Osteoblast (primary cell): ENCODE measurements around the gene GABRB1. TPM values are rescaled to one million over a fixed set of nuclear protein-coding genes. Genes with fewer than 3 reads are reported as not detected.

Experiments used
- DNase-seq: peaks from one replicate; pipeline ENCODE4 v3.0.0; 2011; ENCODE audit warnings: low spot score, mixed read lengths; ENCODE audit not compliant: insufficient read length; ENCODE audit errors: missing footprints
- H2AFZ ChIP-seq: 2 replicates; pipeline ENCODE4 v1.6.0; 2011; ENCODE audit warnings: mild to moderate bottlenecking, low read length
- H3K27ac ChIP-seq: 2 replicates; pipeline ENCODE4 v1.5.1; 2011; ENCODE audit warnings: mild to moderate bottlenecking, low read depth, low read length, moderate library complexity
- H3K27me3 ChIP-seq: 2 replicates; pipeline ENCODE4 v1.6.0; 2012; ENCODE audit warnings: mild to moderate bottlenecking, control low read depth, inconsistent platforms, low read length, moderate library complexity; ENCODE audit not compliant: insufficient read depth
- H3K36me3 ChIP-seq: 2 replicates; pipeline ENCODE4 v1.5.1; 2011; ENCODE audit warnings: mild to moderate bottlenecking, low read length, control low read depth, moderate library complexity; ENCODE audit not compliant: insufficient read depth
- H3K4me1 ChIP-seq: 2 replicates; pipeline ENCODE4 v1.5.1; 2011; ENCODE audit warnings: mild to moderate bottlenecking, low read length, control low read depth, moderate library complexity; ENCODE audit not compliant: insufficient read depth
- H3K4me2 ChIP-seq: 2 replicates; pipeline ENCODE4 v1.6.0; 2011; ENCODE audit warnings: mild to moderate bottlenecking, low read length; ENCODE audit not compliant: insufficient read depth
- H3K4me3 ChIP-seq: fragments of 200-600 bp; sonication (generic); 3 replicates; pipeline ENCODE4 v1.5.1; 2012; ENCODE audit warnings: mild to moderate bottlenecking, low read length, inconsistent platforms; ENCODE audit not compliant: insufficient read depth
- H3K79me2 ChIP-seq: 2 replicates; pipeline ENCODE4 v1.6.0; 2012; ENCODE audit warnings: mild to moderate bottlenecking, low read length, control low read depth, inconsistent platforms; ENCODE audit not compliant: insufficient read depth
- H3K9me3 ChIP-seq: 2 replicates; pipeline ENCODE4 v1.5.1; 2011; ENCODE audit warnings: low read depth, low read length, control low read depth
- H4K20me1 ChIP-seq: 2 replicates; pipeline ENCODE4 v1.6.0; 2012; ENCODE audit warnings: mild to moderate bottlenecking, low read length, control low read depth; ENCODE audit not compliant: insufficient read depth
- CTCF ChIP-seq: IDR thresholded peaks from 2 replicates; pipeline ENCODE4 v1.5.1; 2011; ENCODE audit warnings: mild to moderate bottlenecking, low read depth, low read length, moderate library complexity; ENCODE audit errors: extremely low read depth
- total RNA-seq: library from RNA; depleted of rRNA; stranded (reverse); fragments of >200 nt; gene quantifications from 2 replicates; pipeline ENCODE4 v1.2.3, GENCODE V29; 2012

Gene GABRB1
- total RNA-seq, 1 donor = not detected

- no peak for DNase-seq
- H2AFZ ChIP-seq = no peak overlapping the region
Measured at GRCh38 chr4:47045261-47045660, 13.9 kb downstream of the GABRB1 start.

DNA sequence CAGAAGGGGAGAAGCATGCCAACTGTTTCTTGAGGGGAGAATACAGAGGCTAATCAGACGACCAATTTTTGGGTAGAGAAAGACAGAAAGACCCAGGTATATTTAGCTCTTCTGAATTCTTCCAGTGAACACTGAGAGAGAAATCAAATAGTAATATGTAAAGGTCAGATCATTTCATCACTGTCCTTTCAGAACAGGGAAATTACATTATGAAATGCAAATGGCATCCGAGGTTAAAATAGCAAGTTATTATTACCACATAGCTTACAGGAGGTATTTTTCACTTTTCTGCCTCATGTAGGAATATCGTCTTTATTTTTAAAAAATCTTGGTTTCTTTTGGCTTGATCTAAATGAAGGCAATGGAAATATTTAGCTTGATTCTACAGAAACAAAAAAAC lies 18.0 kb downstream of the GABRB1 start:
- TF ChIP-seq CTCF = no peak
- Histone ChIP-seq H4K20me1 (no peaks in the 10 kb centered on the region), H3K9me3 (no peaks in the 10 kb centered on the region), H3K27me3 (peaks cover 8% of the 10 kb centered on the region), H3K36me3 (no peaks in the 10 kb centered on the region), H3K79me2 (no peaks in the 10 kb centered on the region), H3K4me1 (no peaks in the 10 kb centered on the region), H3K4me2 (no peak overlapping the region), H3K27ac (no peak overlapping the region), H2AFZ (no peak overlapping the region), H3K4me3 (no peak overlapping the region)
- DNase-seq = no peak

More at GRCh38 chr4:47045261-47045660, 13.9 kb downstream of the GABRB1 start:
- H3K4me1 ChIP-seq = no peaks in the 10 kb centered on the region
- H3K27me3 ChIP-seq = peaks cover 11% of the 10 kb centered on the region
- no peaks in the 10 kb centered on the region for H3K9me3 ChIP-seq
- H3K4me3 ChIP-seq = no peak overlapping the region
- no peak overlapping the region for H3K4me2 ChIP-seq
- no peak for TF ChIP-seq CTCF
- H4K20me1 ChIP-seq = no peaks in the 10 kb centered on the region
- H3K79me2 ChIP-seq = no peaks in the 10 kb centered on the region
- no peaks in the 10 kb centered on the region for H3K36me3 ChIP-seq
- H3K27ac ChIP-seq = no peak overlapping the region

DNA sequence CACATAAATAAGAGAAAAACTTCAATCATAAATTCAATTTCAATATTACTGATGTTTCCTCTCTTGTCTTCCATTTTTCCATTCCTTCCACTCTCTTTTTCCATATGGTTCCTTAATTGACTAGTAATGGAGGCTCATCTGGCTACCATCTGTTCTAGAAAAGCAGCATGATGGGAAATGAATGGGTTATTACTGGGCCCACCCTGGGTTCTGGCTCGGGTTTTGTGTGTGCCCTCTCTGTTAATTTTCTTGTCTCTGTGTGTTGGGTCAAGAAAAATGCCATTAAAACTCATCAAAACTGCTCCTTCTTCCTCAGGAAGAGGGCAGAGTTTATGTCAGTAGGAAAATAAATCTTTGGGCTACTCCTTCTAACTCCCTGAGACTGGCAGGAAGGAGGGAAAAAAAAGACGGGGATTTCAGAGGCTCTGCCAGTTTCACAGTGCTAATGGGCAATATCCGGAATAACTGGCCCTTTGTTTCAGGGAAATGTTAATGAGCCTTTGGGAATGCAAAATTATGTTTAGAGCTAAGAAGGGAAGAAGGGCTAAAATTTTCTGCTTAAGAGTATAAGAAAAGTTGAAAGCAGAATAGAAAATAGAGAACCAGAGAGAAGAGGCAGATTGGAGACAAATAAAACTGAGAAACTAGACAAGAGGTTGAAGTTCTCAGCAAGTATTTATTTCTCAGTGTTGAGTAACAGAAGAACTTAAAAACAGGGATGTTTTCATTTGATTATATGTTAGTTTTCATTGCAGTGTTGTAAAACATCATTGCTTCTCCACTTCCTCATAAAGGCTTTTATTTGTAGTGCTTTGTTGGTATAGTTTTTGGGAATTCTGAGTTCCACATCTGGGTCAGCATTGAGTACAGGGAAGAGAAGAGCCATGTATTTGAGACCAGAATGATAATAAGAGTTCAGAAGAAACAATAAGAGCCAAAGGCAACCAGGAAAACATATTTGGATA lies 19.7 kb downstream of the GABRB1 start:
- no peaks in the 10 kb centered on the region for H3K9me3 ChIP-seq
- no peak overlapping the region for H2AFZ ChIP-seq
- H4K20me1 ChIP-seq = no peaks in the 10 kb centered on the region
- H3K36me3 ChIP-seq = no peaks in the 10 kb centered on the region
- H3K27ac ChIP-seq = no peak overlapping the region
- DNase-seq = no peak
- TF ChIP-seq CTCF = no peak
- no peaks in the 10 kb centered on the region for H3K4me1 ChIP-seq
- H3K27me3 ChIP-seq = peaks cover 8% of the 10 kb centered on the region
- no peak overlapping the region for H3K4me3 ChIP-seq
- H3K4me2 ChIP-seq = no peak overlapping the region
- no peaks in the 10 kb centered on the region for H3K79me2 ChIP-seq

- no peaks in the 10 kb centered on the region for H3K79me2 ChIP-seq
Measured at GRCh38 chr4:47053485-47053884, 22.1 kb downstream of the GABRB1 start.

More at GRCh38 chr4:47053485-47053884, 22.1 kb downstream of the GABRB1 start:
- DNase-seq = no peak
- H3K27me3 ChIP-seq = peaks cover 8% of the 10 kb centered on the region
- no peak overlapping the region for H2AFZ ChIP-seq
- no peak overlapping the region for H3K4me3 ChIP-seq
- H3K36me3 ChIP-seq = no peaks in the 10 kb centered on the region
- H3K9me3 ChIP-seq = no peaks in the 10 kb centered on the region
- no peaks in the 10 kb centered on the region for H4K20me1 ChIP-seq
- H3K4me2 ChIP-seq = no peak overlapping the region
- no peak for TF ChIP-seq CTCF
- no peaks in the 10 kb centered on the region for H3K4me1 ChIP-seq
- no peak overlapping the region for H3K27ac ChIP-seq
